ENCODE measurements around the gene CD48.

DNA sequence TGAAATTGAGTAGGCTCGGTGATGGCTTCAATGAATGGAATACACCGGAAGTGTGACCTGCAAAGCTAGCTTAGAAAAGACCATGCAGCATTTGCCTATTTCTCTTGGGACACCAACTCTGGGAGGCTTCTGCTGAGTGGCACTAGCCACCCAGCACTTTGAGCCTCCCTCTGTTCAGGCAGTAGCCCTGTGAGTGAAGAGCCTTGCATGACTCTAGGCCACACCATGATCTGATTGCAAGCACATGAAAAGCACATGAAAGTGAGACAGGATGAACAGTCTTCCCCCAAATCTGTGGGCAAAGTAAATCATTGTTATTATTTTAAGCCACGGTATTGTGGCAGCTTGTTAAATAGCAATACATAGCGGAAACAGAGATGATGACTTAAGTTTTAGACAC is 2.8 kb downstream of the CD48 start:
- TF ChIP-seq CTCF (IDR thresholded peaks at IDR 0.05; ENCODE audit: insufficient read depth, low read length, poor library complexity, severe bottlenecking) (no peak), EZH2phosphoT487 (conservative IDR thresholded peaks at IDR 0.05; ENCODE audit: low read length) (no peak)
